K562 (cell line): Measurements from ENCODE around the gene FAM217B.

ENCODE experiments used
- BCLAF1 ChIP-seq, 2 experiments: fragments of 450-650 bp in 1 of 2; IDR thresholded peaks; 2 replicates each; pipeline ENCODE4 v1.6.1; 2011 to 2017; ENCODE audit warnings: low read depth in 2 of 2, antibody characterized with exemption in 1 of 2, borderline replicate concordance in 1 of 2, low read length in 1 of 2, mild to moderate bottlenecking in 1 of 2, mixed read lengths in 1 of 2; ENCODE audit not compliant: control insufficient read depth in 1 of 2
- CTCF ChIP-seq, 3 experiments: IDR thresholded peaks in 2 of 3; conservative IDR thresholded peaks in 1 of 3; 2 replicates each; pipeline ENCODE4 v1.5.1; 2011 to 2012; ENCODE audit warnings: low read length in 3 of 3, mild to moderate bottlenecking in 3 of 3, control low read depth in 2 of 3, improper control_type of control experiment in 1 of 3, inconsistent platforms in 1 of 3, low read depth in 1 of 3, mixed read lengths in 1 of 3, moderate library complexity in 1 of 3; ENCODE audit not compliant: insufficient read depth in 2 of 3
- EP300 ChIP-seq: IDR thresholded peaks from 2 replicates; pipeline ENCODE4 v1.6.1; 2012; ENCODE audit warnings: low read length, improper control_type of control experiment
- FOXA1 ChIP-seq: fragments of 450-650 bp; IDR thresholded peaks from 2 replicates; pipeline ENCODE4 v1.6.1; 2016; ENCODE audit warnings: mild to moderate bottlenecking, borderline replicate concordance
- GATAD2A ChIP-seq: fragments of 450-650 bp; IDR thresholded peaks from 2 replicates; pipeline ENCODE4 v1.6.1; 2017
- JUND ChIP-seq, 2 experiments: IDR thresholded peaks; 2 replicates in 1 of 2; 3 replicates in 1 of 2; pipeline ENCODE4 v1.6.1; 2011; ENCODE audit warnings: borderline replicate concordance in 2 of 2, low read depth in 2 of 2, low read length in 2 of 2, improper control_type of control experiment in 1 of 2, missing biosample characterization in 1 of 2, missing genetic modification characterization in 1 of 2, missing genetic modification reagents in 1 of 2
- MAFF ChIP-seq: IDR thresholded peaks from 2 replicates; pipeline ENCODE4 v1.6.1; 2012; ENCODE audit warnings: low read length, improper control_type of control experiment
- POLR2A ChIP-seq: fragments of 450-650 bp; conservative IDR thresholded peaks from 2 replicates; pipeline ENCODE4 v1.6.1; 2016
- REST ChIP-seq, 2 experiments: fragments of 450-650 bp; formaldehyde crosslinking in 1 of 2; IDR thresholded peaks; 2 replicates each; pipeline versions ENCODE4 v1.4.0 to v1.6.1; 2014 to 2020; ENCODE audit warnings: mild to moderate bottlenecking in 2 of 2, borderline replicate concordance in 1 of 2, low read depth in 1 of 2
- ZBTB33 ChIP-seq: sonication (generic); formaldehyde crosslinking; IDR thresholded peaks from 2 replicates; pipeline ENCODE4 v1.8.1; 2023; ENCODE audit warnings: mild to moderate bottlenecking, missing genetic modification reagents
- ZFP36 ChIP-seq: fragments of 150-350 bp; IDR thresholded peaks from 2 replicates; pipeline ENCODE4 v1.6.1; 2018; ENCODE audit warnings: low read length, low read depth; ENCODE audit not compliant: partially characterized antibody
- ZNF347 ChIP-seq: fragments of 450-650 bp; formaldehyde crosslinking; IDR thresholded peaks from 2 replicates; pipeline ENCODE4 v1.4.0; 2020; ENCODE audit warnings: low read depth, mild to moderate bottlenecking, moderate library complexity

GRCh38 chr20:59947376-59947775, 7.2 kb downstream of the FAM217B start:
- TF ChIP-seq ZNF347 (CRISPR knock-in tag) (no peak), CTCF (IDR thresholded peaks at IDR 0.05 in 2 of 3, conservative IDR thresholded peaks at IDR 0.05 in 1 of 3; ENCODE audit: insufficient read depth in 2 of 3, low read depth in 1 of 3, low read length in 3 of 3) (no peak), MAFF (no peak), JUND (IDR thresholded peaks at IDR 0.05; ENCODE audit: borderline replicate concordance, low read depth, low read length) (no peak), JUND (tag; IDR thresholded peaks at IDR 0.05; ENCODE audit: borderline replicate concordance, low read depth, low read length) (no peak), REST (IDR thresholded peaks at IDR 0.05; ENCODE audit: borderline replicate concordance) (no peak), REST (CRISPR knock-in tag; IDR thresholded peaks at IDR 0.05; ENCODE audit: low read depth) (no peak), BCLAF1 (IDR thresholded peaks at IDR 0.05; ENCODE audit: borderline replicate concordance in 1 of 2, control insufficient read depth in 1 of 2, low read depth in 2 of 2, low read length in 1 of 2) (no peak), POLR2A (no peak), ZFP36 (no peak), FOXA1 (no peak), EP300 (no peak), GATAD2A (no peak), ZBTB33 (CRISPR knock-in tag) (no peak)
